Stimulated activated CD4-positive, alpha-beta T cell treated with anti-CD3 and anti-CD28 coated beads, TNF-alpha, amount 100 ng/mL, for 48 hours (primary cell): Measurements from ENCODE around the gene DIS3L2.
"Not testable (repeated sequence)": the region's sequence is repeated elsewhere in the genome, so short reads cannot be mapped to it uniquely, and the experiment has no call there.

Experiments
- DNase-seq, 3 donors: peaks; one replicate each; pipeline ENCODE4 v3.0.0-alpha.2; 2020; ENCODE audit warnings: low read depth in 3 of 3

DIS3L2 gene

GRCh38 chr2:231928481-231928880 lies 33.0 kb upstream of the DIS3L2 start:
- no peak for DNase-seq

GRCh38 chr2:231928901-231929725 lies 32.4 kb upstream of the DIS3L2 start:
- DNase-seq: no peak

- no peak for DNase-seq
Observed at GRCh38 chr2:231929961-231930592, 31.4 kb upstream of the DIS3L2 start.

DNA sequence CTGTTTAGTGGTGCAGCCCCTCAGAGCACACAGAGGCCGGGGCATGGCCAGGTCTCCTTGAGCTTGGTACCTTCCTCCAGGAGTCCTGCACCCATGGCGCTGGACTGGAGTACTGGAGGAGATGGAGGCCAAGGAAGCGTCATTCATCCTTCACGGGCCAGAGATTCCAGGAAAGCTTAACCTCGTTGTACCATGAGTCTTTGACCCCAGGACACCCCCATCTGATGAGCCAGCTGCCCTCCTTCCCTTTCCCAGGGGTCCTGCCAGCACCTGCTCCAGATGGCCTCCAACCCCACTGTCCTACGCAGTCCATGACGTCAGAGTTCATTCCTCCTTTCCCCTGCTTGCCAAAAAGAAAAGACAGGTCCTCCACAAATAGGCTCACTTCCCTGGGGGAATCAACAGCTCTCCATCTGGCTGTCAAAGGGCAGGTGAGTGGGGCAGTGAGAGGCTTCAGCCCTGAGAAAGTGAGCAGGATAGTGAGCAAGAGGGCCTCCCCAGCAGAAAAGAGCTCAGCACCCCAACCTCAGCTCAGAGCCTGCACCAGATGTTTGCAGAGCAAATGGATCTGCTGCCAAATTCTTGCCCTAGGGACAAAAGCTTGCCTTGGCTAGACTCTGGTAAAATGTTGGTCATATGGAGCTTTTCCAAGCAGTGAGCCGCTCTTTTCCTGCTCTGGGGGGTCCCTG lies 30.8 kb upstream of the DIS3L2 start:
- no peak for DNase-seq

DNA sequence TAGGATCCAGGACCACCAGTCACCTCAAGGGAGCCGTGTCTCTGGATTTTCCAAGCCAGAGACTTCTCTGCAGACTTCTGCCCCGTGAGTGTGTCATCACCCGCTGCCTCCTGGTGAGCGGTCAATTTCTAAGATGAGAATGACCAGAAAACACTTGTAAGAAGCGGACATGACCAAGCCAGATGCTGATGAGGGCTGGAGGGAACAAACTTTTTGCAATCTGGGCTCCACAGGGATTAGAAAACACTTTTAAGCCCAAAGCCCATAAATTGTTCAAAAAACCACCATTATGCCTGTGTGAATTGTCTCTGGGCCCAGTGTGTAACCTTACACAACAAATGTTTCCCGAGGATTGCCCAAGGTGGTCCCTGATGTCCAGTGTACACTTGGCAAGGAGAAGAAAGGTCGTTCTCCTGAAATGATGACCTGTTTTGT lies 30.0 kb upstream of the DIS3L2 start:
- DNase-seq: no peak

DNA sequence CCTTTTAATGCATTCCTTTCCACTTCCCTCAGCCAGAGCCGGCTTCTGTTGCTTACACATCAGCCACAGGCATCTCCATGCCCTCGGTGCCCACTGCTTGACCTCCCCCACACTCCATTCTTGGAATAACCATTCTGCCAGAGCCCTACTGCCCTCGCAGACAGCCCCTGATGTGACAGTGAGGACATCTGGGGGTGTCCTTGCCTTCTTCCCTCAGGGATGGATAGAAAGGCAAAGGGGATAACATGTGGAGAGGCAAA lies 28.9 kb upstream of the DIS3L2 start:
- no peak for DNase-seq

DNA sequence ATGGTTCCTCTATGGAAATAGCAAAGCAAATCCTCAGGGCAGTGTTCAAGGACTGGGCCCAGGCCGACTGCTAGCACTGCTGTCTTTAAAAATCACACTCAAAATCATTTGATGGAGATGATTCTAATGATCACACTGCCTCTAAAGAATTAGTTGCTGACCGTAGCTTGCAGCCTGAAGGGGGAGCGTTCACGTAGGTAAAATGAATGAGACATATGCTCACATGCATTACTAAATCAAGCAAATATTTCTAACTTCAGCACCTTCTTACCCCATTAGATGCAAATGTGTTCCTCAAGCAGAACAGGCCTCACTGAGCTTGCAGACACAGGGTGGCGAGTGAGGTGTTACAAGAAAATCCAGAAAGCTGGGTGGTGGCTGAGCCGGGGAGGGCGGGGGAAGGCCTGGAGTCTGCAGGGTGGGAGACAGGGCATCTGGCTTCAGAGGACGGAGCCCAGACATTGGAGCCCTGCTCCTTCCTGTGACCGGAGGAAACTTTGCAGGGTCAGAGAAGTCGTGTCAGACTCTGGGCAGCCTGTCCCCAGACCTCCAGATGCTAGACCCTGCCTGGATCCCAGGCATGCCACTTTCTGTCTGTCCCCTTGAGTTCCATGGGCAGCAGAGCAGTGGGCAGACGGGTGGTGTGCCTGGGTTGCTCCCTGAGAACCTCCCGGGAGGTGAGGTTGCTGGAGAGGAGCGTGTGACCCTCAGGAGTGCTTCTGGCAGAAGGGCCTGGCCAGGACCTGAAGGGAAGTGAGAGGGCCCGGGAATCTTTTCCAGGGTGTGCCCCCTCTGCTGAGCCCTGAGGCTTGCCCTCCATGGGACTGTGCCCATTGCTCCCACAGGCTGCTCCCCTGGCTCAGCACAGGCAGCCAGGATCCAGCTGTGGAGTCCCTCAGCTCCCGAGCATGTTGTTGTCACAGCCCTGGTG lies 28.3 kb upstream of the DIS3L2 start:
- DNase-seq: no peak

DNA sequence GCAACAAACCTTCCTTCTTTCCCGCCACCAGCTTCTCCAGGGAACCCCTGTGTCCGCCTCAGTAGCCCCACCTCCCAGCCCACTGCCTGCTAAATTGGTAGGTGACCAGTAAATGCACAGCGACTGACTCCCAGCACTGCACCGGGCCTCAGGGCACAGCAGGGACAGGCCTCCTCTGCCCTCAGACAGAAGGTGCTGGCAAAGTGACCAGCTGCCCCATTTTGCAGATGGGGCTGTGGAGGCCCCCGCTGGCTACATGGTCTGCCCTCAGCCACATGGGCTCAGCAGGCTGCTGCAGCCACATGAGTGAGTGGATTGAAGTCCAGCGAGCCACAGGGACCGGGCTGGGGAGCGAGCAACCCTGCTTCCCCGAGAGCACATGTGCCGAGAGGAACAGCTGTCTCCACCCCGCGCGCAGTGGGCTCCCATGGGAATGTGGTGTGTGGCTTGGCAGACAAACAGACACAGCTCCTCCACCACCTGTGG lies 27.6 kb upstream of the DIS3L2 start:
- DNase-seq: no peak

DNA sequence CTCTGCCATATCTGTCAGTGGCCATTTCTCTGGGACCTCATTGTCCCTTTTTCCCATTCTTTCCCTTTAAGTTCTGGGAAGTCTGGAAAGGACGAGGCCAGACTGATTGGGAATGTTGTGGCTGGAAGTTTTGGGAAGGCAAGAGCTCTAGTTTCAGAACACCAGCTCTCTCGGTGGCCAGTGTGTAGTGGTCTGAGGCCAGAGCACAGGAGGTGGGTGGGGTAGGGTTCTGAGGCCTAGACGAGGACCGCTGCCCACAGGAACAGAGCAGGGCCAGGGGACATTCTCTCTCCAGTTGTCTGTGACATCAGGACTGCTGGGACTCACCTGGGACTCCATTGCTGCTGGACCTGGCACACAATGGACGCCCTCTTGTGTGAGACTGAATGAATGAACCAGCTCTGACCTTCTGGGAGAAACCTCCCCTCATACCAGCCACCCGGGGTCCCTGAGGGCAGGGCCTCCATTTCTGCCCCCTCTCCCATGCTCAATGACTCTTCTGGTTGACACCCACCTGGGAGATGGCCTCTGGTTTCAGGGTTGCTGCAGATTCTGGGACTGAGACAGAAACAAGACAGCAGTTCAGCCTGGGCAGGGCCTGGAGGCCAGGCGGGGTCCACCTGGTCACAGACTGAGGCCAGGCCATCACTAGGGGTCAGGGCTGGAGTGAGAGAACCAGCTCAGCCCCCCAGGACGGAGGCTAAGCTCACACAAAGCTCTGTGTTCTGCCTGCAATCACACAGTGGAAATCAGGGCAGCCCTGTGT lies 26.9 kb upstream of the DIS3L2 start:
- no peak for DNase-seq

GRCh38 chr2:231935207-231935524 lies 26.3 kb upstream of the DIS3L2 start:
- no peak for DNase-seq

DNA sequence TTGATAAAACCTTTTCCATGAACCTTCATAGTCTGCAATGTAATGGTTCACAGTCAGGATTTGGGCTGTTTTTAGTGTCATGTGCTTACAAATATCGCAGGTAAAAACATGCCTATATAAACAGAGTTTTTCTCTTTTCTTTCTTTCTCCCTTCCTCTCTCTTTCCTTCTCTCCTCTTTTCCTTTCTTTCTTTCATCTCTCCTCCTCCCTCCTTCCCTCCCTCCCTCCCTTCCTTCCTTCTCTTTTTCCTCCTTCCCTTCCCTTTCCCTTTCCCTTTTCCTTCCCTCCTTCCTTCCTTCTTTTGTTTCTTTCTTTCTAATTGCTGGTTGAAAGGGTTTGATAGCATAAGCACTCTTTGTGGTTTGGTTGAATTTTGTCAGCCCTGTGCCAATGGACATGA lies 25.7 kb upstream of the DIS3L2 start:
- DNase-seq: no peak

DNA sequence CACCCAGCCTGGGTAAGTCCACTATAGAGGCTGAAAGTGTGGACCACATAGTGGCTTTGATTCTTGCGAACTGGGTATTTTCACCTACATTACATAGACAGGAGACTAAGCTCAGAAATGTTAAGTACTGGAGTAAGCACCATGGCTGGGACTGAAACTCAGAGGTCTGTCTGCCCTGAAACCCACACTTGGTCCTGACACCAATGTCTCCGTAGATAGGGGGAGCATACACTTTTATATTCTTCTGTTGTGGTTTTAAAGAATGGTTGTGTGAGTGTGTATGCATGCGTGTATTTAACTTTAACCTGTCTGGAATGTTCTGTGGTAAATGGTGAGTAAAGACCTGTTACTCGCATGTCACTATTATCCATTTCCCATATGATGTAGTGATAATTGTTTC lies 25.0 kb upstream of the DIS3L2 start:
- no peak for DNase-seq

DNA sequence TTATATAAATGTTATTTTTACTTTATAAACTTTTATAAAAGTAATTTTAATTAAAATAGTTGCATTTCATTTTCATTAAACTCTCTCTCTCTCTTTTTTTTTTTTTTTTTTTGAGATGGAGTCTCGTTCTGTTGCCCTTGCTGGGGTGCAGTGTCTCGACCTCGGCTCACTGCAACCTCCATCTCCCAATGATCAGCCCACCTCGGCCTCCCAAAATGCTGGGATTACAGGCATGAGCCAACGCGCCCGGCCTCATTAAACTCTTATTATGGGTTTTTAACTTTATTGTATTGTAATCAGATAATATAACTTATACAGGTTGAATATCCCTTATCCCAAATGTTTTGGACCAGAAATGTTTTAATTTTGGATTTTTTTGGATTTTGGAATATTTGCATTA lies 24.5 kb upstream of the DIS3L2 start:
- DNase-seq: no peak

DNA sequence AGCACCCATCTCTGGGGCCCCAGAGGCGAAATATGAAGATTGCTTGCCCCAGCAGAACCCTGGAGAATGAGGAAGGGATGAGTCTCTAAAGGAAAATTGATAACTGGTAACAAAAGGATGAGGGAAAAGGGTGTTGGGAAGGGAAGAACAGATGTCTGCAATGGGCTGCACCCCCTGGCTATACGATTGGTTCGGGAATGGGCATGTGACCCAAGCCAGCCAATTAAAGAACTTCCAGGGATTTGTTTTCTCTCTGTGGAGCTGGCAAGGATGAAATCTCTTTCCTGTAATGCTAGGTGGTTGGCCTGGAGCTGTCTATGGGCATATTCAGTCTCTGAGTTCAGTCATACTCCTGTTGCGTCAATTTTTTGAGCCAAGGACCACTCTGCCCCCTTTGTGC lies 22.5 kb upstream of the DIS3L2 start:
- DNase-seq: no peak

- no peak for DNase-seq
Observed at GRCh38 chr2:231940795-231941194, 20.7 kb upstream of the DIS3L2 start.

DNA sequence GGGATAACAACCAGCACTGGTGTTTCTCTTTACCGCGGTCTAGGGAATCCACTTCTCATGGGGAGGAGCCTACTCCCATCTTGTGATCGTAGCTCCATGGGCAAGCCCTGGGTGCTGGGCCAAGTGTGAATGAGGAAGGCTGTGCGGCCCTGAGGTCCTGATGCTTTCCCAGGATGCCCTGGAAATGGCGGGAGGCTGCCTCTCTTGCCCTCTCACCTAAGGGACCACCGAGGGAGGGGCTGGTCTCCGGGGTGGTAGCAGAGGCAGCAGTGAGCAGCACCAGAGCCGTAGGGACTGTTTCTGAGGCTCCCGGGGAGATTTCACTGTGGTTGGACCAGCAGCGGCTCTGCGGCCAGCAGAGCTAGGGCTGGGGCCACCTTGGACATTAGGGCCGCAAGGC lies 19.8 kb upstream of the DIS3L2 start:
- no peak for DNase-seq

DNA sequence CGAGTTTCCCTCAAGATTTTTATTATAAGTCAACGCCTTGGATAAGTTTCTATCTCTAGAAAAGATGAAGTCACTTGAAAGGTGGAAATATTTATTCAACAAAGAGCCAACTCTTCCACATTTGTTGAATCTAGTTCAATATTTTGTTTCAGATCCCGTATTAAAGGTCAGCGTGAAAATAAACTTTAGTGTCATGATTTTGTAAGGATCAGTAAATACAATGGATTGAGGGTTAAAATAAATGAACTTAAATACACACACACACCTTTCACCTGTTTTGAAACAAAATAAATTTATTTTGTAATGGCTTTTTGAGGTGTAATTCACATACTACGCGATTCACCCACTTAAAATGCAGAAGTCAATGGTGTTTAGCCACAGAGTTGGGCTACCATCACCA lies 19.3 kb upstream of the DIS3L2 start:
- DNase-seq: no peak

DNA sequence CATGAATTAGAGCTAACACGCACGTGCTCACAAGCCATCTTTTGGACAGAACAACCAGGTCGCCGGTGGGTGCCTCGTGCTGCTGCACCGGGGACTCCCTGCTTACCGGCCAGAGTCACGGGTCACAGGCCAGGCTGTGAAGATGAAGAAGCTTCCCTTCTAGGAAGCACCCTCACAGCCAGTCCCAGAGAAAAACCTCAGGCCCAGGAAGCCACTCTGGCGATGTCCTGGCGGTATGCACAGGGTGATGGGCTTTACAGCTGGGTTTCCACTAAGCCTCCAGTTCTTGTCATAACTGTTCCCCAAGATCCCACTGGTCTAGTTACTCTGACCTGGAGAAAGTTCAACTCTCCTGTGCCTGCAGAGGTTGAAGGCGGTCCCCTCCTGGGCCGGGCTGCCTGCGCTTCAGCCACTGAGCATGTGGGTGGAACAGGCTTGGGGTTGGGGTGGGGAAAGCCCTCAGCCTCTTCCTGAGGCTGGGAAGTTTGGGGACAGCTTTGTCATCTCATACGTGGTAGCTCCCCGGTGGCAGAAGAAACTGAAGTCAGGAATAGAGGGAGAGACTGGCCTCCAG lies 15.2 kb upstream of the DIS3L2 start:
- DNase-seq: no peak

DNA sequence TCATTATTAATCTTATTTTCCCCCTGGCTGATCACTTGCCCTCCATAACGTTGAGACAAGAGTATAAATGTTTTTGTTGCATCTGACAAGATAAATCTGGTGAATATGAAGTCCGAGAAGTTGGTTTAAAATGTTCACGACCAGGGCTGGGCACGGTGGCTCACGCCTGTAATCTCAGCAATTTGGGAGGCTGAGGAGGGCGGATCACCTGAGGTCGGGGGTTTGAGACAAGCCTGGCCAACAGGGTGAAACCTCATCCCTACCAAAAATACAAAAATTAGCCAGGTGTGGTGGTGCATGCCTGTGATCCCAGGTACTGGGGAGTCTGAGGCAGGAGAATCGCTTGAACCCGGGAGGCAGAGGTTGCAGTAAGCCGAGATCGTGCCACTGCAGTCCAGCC lies 14.4 kb upstream of the DIS3L2 start:
- DNase-seq: not testable (repeated sequence)

DNA sequence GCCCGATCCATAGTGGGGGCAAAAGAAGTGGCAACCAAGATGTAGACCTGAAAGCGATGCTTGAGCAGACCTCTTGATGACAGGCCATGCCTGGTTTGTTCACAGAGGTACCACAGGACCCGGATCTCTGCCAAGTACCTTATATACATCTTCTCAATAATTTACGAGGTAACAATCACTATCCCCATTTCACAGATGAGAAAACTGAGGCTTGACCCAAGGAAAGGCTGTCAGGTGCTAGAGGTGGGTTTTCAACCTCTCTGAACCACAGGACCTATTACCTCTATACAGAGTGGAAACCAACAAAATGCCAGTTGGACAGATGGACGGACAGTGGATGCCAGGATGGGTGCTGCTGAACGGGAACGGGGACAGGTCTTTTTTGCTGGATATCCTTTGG lies 13.8 kb upstream of the DIS3L2 start:
- DNase-seq: no peak

DNA sequence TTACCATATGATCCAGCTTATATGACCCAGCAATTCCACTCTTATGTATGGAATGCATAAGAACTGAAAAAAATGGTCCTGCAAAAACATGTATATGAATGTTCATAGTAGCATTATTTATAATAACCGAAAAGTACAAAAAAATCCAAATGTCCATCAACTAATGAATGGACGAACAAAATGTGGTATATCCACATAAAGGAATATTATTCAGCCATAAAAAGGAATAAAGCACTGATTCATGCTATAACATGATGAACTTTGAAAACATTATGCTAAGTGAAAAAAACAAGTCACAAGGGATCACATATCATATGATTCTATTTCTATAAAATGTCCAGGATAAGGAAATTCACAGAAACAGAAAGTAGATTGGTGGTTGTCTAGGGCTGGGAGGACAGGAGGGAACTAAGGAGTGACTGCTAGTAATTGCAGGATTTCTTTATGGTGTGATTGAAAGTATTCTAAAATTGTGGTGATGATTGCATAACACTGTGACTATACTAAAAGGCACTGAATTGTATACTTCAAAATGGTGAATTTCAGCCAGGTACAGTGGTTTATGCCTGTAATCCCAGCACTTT lies 10.0 kb upstream of the DIS3L2 start:
- DNase-seq: no peak
